HFFc6 (cell line): ENCODE measurements around the gene RPL10A. TPM values are rescaled to one million over a fixed set of nuclear protein-coding genes. Genes with fewer than 3 reads are reported as not detected.

Source experiments
- DNase-seq: peaks from one replicate; pipeline ENCODE4 v3.0.0-alpha.2; 2018
- H3K27ac Mint-ChIP-seq: 2 replicates; pipeline ENCODE4 v1.8.0; 2020; ENCODE audit warnings: mild to moderate bottlenecking, mixed read lengths
- H3K27me3 Mint-ChIP-seq: 2 replicates; pipeline ENCODE4 v1.8.0; 2021; ENCODE audit warnings: mild to moderate bottlenecking, moderate library complexity, mixed read lengths; ENCODE audit not compliant: insufficient read depth
- H3K36me3 Mint-ChIP-seq: 2 replicates; pipeline ENCODE4 v1.8.0; 2021; ENCODE audit warnings: low read depth, mixed read lengths
- H3K4me1 Mint-ChIP-seq: 2 replicates; pipeline ENCODE4 v1.8.0; 2020; ENCODE audit warnings: low read depth, mixed read lengths
- H3K4me3 Mint-ChIP-seq: 2 replicates; pipeline ENCODE4 v1.8.0; 2020; ENCODE audit warnings: mild to moderate bottlenecking, moderate library complexity, mixed read lengths
- H3K9me3 Mint-ChIP-seq: 2 replicates; pipeline ENCODE4 v1.8.0; 2020; ENCODE audit warnings: mild to moderate bottlenecking, mixed read lengths
- CTCF ChIP-seq: fragments of 200-600 bp; sonication (generic); IDR thresholded peaks from 2 replicates; pipeline ENCODE4 v1.5.0; 2021; ENCODE audit warnings: antibody characterized with exemption, mild to moderate bottlenecking
- total RNA-seq, 6 experiments: library from RNA; stranded (reverse); fragmentation: NEBNext Ultra II Directional; extraction: Animal tissue kit (Norgen Biotek cat#: 25700); gene quantifications; 2 replicates in 1 of 6; 3 replicates in 5 of 6; pipeline ENCODE4 v1.2.3, GENCODE V29; 2021

Gene RPL10A
- total RNA-seq, 6 experiments from 2014 or later, result 1,220 to 1,355 (median 1,285) TPM

- Mint-ChIP-seq H3K27me3 (peaks cover 2% of the 10 kb centered on the region; the same call in 1 of the 2 replicates), H3K4me1 (peaks cover 29% of the 10 kb centered on the region), H3K4me3 (no peak overlapping the region), H3K27ac (no peak overlapping the region), H3K36me3 (no peaks in the 10 kb centered on the region), H3K9me3 (no peaks in the 10 kb centered on the region)
- TF ChIP-seq CTCF, result peak; percentile 87
- peak; percentile 77 for DNase-seq
Measured at GRCh38 chr6:35449287-35449881, 18.8 kb upstream of the RPL10A start.

GRCh38 chr6:35451354-35452182, 16.6 kb upstream of the RPL10A start:
- Mint-ChIP-seq H3K4me1 (peaks cover 34% of the 10 kb centered on the region), H3K4me3 (peak overlapping the region; percentile 82), H3K9me3 (no peaks in the 10 kb centered on the region), H3K27ac (no peak overlapping the region), H3K36me3 (0 out of 2 replicates have a peak, but pooled peaks cover 7% of the 10 kb centered on the region), H3K27me3 (peaks cover 5% of the 10 kb centered on the region; the same call in 1 of the 2 replicates)
- TF ChIP-seq CTCF, result no peak
- no peak for DNase-seq

- Mint-ChIP-seq H3K27me3 (peaks cover 5% of the 10 kb centered on the region; the same call in 1 of the 2 replicates), H3K27ac (peak within 1 kb of the TSS; percentile 47)
- no peak; the same call in 1 of the 2 replicates for TF ChIP-seq CTCF
Measured at GRCh38 chr6:35452183-35453090, 15.8 kb upstream of the RPL10A start, which contains the start of gene FANCE. Gene FANCE (plus strand): TSS chr6:35452338. CDS start chr6:35452546, 208 bp downstream.

GRCh38 chr6:35453236-35453635, 15.0 kb upstream of the RPL10A start:
- Mint-ChIP-seq H3K4me1 (peaks cover 32% of the 10 kb centered on the region), H3K27ac (peak overlapping the region; percentile 47), H3K36me3 (0 out of 2 replicates have a peak, but pooled peaks cover 7% of the 10 kb centered on the region), H3K4me3 (peak overlapping the region; percentile 87), H3K27me3 (peaks cover 5% of the 10 kb centered on the region; the same call in 1 of the 2 replicates), H3K9me3 (no peaks in the 10 kb centered on the region)
- DNase-seq, result no peak
- no peak for TF ChIP-seq CTCF

More at GRCh38 chr6:35452183-35453090, 15.8 kb upstream of the RPL10A start, which contains the start of gene FANCE:
- H3K9me3 Mint-ChIP-seq, result no peaks in the 10 kb centered on the region
- DNase-seq, result peak; percentile 84
- H3K36me3 Mint-ChIP-seq, result 0 out of 2 replicates have a peak, but pooled peaks cover 7% of the 10 kb centered on the region
- H3K4me1 Mint-ChIP-seq, result peaks cover 34% of the 10 kb centered on the region
- H3K4me3 Mint-ChIP-seq, result peak within 1 kb of the TSS; percentile 87
